ENCODE data around the gene DTL. TPM values are rescaled to one million over a fixed set of nuclear protein-coding genes. Genes with fewer than 3 reads are reported as not detected.
A peak's percentile ranks its signal among the peaks of the same experiment; 100 is the strongest.

Gene DTL
- total and polyA plus RNA-seq, 2 donors from 2014 or later, result 2.0 TPM; not detected in 1

DNA sequence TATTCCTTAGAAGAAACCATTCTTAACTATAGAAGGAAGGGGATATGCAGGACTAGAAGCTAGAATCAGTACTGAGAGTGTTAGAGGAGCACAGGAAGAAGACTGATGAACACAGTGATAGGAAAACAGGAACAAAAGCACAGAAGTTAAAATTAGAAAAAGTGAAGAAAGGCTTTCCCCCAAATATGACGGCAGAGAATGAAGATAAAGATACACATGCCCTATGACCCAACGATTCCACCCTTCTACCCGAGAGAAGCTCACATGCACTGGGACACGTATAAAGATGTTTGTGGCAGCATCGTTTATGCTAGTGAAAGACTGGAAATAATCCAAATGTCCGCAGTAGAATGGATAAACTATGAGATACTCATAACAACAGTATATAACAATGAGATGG lies 74.2 kb downstream of the DTL start:
- no peak for FAIRE-seq

DNA sequence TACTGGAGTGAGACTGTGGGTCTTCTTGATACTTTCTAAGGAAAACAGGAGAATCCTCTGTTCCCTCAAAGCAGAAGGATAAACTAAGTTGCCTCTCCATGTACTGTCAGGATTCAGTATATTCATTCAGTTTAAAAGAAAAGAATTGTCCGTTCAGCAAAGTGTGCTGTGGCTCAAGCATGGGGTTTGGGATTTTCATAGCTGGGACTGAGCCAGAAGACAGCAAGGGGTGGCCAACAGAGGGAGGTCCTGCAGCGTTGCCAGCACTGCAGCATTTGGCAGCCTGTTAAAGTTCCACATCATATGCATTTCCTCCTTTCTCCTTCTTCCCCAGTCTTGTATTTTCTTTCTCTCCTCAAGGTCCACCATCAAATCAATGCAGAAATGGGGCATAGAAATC lies 75.1 kb downstream of the DTL start:
- Histone ChIP-seq H3K27ac (ENCODE audit: low read depth in 2 of 2, low read length in 2 of 2) (no peak overlapping the region), H3K36me3 (ENCODE audit: control insufficient read depth in 2 of 3, insufficient read depth in 3 of 3, low read length in 3 of 3) (no peaks in the 10 kb centered on the region), H3K9ac (ENCODE audit: low read length in 3 of 3) (no peak overlapping the region), H3K4me3 (ENCODE audit: low read length in 3 of 3) (no peak overlapping the region), H3K4me1 (ENCODE audit: control insufficient read depth in 2 of 3, insufficient read depth in 2 of 3, low read depth in 1 of 3, low read length in 3 of 3) (no peaks in the 10 kb centered on the region), H3K9me3 (ENCODE audit: control insufficient read depth in 2 of 3, insufficient read depth in 1 of 3, low read length in 3 of 3) (no peaks in the 10 kb centered on the region), H3K27me3 (ENCODE audit: control insufficient read depth, insufficient read depth, low read length) (no peaks in the 10 kb centered on the region)
- peak in 1 of 5 donors; percentile 41 for DNase-seq
- intact Hi-C loops (cut with DNase I), result no loop called here
- no peak for FAIRE-seq
- TF ChIP-seq, protein P1, sequence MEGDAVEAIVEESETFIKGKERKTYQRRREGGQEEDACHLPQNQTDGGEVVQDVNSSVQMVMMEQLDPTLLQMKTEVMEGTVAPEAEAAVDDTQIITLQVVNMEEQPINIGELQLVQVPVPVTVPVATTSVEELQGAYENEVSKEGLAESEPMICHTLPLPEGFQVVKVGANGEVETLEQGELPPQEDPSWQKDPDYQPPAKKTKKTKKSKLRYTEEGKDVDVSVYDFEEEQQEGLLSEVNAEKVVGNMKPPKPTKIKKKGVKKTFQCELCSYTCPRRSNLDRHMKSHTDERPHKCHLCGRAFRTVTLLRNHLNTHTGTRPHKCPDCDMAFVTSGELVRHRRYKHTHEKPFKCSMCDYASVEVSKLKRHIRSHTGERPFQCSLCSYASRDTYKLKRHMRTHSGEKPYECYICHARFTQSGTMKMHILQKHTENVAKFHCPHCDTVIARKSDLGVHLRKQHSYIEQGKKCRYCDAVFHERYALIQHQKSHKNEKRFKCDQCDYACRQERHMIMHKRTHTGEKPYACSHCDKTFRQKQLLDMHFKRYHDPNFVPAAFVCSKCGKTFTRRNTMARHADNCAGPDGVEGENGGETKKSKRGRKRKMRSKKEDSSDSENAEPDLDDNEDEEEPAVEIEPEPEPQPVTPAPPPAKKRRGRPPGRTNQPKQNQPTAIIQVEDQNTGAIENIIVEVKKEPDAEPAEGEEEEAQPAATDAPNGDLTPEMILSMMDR (IDR thresholded peaks at IDR 0.05; ENCODE audit: borderline replicate concordance, extremely low read depth, insufficient read depth), result peak; percentile 19

More for the DNA sequence above, 74.2 kb downstream of the DTL start:
- H3K9ac ChIP-seq (ENCODE audit: low read length in 3 of 3), result no peak overlapping the region
- H3K9me3 ChIP-seq (ENCODE audit: control insufficient read depth in 2 of 3, insufficient read depth in 1 of 3, low read length in 3 of 3), result no peaks in the 10 kb centered on the region
- H3K4me3 ChIP-seq (ENCODE audit: low read length in 3 of 3), result no peak overlapping the region
- no peak overlapping the region for H3K27ac ChIP-seq (ENCODE audit: low read depth in 2 of 2, low read length in 2 of 2)
- TF ChIP-seq, protein P1 (IDR thresholded peaks at IDR 0.05; ENCODE audit: borderline replicate concordance, extremely low read depth, insufficient read depth), result no peak
- H3K36me3 ChIP-seq (ENCODE audit: control insufficient read depth in 2 of 3, insufficient read depth in 3 of 3, low read length in 3 of 3), result no peaks in the 10 kb centered on the region
- no peaks in the 10 kb centered on the region for H3K4me1 ChIP-seq (ENCODE audit: control insufficient read depth in 2 of 3, insufficient read depth in 2 of 3, low read depth in 1 of 3, low read length in 3 of 3)
- DNase-seq, result no peak
- H3K27me3 ChIP-seq (ENCODE audit: control insufficient read depth, insufficient read depth, low read length), result no peaks in the 10 kb centered on the region
- intact Hi-C loops (cut with DNase I), result no loop called here

DNA sequence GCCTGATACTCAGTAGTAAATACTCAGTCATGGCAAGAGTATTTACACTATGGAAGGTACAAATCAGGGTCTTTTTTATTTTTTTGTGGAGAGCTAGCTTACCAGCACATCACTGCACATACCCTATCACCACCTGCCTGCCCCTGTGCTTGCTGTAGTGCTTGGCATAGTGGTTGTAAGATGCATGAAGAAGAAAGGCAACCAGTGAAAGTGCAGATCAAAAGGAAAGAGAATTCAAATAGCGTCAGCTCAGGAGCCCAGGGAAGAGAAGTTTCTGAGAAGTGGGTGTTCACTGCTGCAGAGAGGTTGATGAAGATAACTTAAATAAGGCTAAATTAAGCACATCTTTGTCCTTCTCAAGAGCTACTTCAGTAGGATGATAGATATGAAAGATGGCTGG lies 76.0 kb downstream of the DTL start:
- Histone ChIP-seq H3K27ac (ENCODE audit: low read depth in 2 of 2, low read length in 2 of 2) (no peak overlapping the region), H3K27me3 (ENCODE audit: control insufficient read depth, insufficient read depth, low read length) (no peaks in the 10 kb centered on the region), H3K36me3 (ENCODE audit: control insufficient read depth in 2 of 3, insufficient read depth in 3 of 3, low read length in 3 of 3) (no peaks in the 10 kb centered on the region), H3K4me1 (ENCODE audit: control insufficient read depth in 2 of 3, insufficient read depth in 2 of 3, low read depth in 1 of 3, low read length in 3 of 3) (no peaks in the 10 kb centered on the region), H3K9ac (ENCODE audit: low read length in 3 of 3) (no peak overlapping the region), H3K9me3 (ENCODE audit: control insufficient read depth in 2 of 3, insufficient read depth in 1 of 3, low read length in 3 of 3) (no peaks in the 10 kb centered on the region), H3K4me3 (ENCODE audit: low read length in 3 of 3) (no peak overlapping the region)
- DNase-seq (no peak), FAIRE-seq (no peak)
- TF ChIP-seq, protein P1 (IDR thresholded peaks at IDR 0.05; ENCODE audit: borderline replicate concordance, extremely low read depth, insufficient read depth), result no peak
- intact Hi-C loops (cut with DNase I), result no loop called here

DNA sequence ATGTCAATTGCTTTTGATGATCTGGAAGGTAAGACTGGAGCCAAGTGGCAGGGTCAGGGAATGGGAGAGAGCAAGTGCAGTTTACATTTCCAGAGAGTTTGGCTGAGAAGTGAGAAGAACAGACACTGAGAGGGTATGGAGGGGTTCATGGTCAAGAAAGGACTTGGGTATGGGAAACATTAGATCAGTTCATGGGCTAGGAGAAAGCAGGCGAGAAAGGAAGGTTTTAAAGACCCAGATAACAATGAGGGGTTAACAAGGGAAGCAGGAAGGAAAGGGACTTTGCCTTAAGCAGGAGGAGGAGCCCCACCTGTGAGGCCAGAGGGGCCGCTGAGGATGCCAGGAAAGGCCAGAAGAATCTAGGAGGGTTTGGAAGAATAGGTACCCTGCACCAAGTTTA lies 78.2 kb downstream of the DTL start:
- Histone ChIP-seq H3K9me3 (ENCODE audit: control insufficient read depth in 2 of 3, insufficient read depth in 1 of 3, low read length in 3 of 3) (no peaks in the 10 kb centered on the region), H3K27me3 (ENCODE audit: control insufficient read depth, insufficient read depth, low read length) (no peaks in the 10 kb centered on the region), H3K4me1 (ENCODE audit: control insufficient read depth in 2 of 3, insufficient read depth in 2 of 3, low read depth in 1 of 3, low read length in 3 of 3) (no peaks in the 10 kb centered on the region), H3K36me3 (ENCODE audit: control insufficient read depth in 2 of 3, insufficient read depth in 3 of 3, low read length in 3 of 3) (no peaks in the 10 kb centered on the region), H3K4me3 (ENCODE audit: low read length in 3 of 3) (no peak overlapping the region), H3K27ac (ENCODE audit: low read depth in 2 of 2, low read length in 2 of 2) (no peak overlapping the region), H3K9ac (ENCODE audit: low read length in 3 of 3) (no peak overlapping the region)
- TF ChIP-seq, protein P1 (IDR thresholded peaks at IDR 0.05; ENCODE audit: borderline replicate concordance, extremely low read depth, insufficient read depth), result no peak
- FAIRE-seq, result no peak
- no peak for DNase-seq
- intact Hi-C loops (cut with DNase I), result no loop called here

Measured in kidney (tissue), 14 donors.